ENCODE measurements around the gene GIGYF1. TPM values are rescaled to one million over a fixed set of nuclear protein-coding genes. Genes with fewer than 3 reads are reported as not detected.

Gene GIGYF1
- total and polyA plus RNA-seq, 2 of the 8 experiments (the other 6 are each of a cell fraction or from before 2014, with no cell fraction given) = 24.1 to 99.3 TPM

GRCh38 chr7:100641463-100641859, 52.6 kb downstream of the GIGYF1 start, which contains the start of gene TFR2:
TFR2 (minus strand) TSS chr7:100641552; CDS start chr7:100641509, 43 bp downstream.
- Histone ChIP-seq H3K4me2 (ENCODE audit: insufficient read depth in 1 of 2, low read depth in 2 of 2, low read length in 2 of 2) (peak within 1 kb of the TSS; percentile 7 to 40; a peak in 1 of 4 replicates), H4K5ac (ENCODE audit: insufficient read length, low read depth, low read length) (no peak within 1 kb of the TSS), H4K8ac (ENCODE audit: extremely low read depth, insufficient read depth, low read length) (no peak within 1 kb of the TSS), H3K79me2 (ENCODE audit: control insufficient read depth in 1 of 2, insufficient read depth in 2 of 2, low read length in 2 of 2) (no peaks in the 10 kb centered on the region), H3K79me1 (ENCODE audit: low read depth, low read length) (no peaks in the 10 kb centered on the region; the same call in 1 of the 2 replicates), H3K4me3 (ENCODE audit: extremely low read depth in 1 of 4, insufficient read depth in 2 of 4, low read depth in 3 of 4, low read length in 4 of 4) (no peak within 1 kb of the TSS), H2AK5ac (ENCODE audit: low read depth, low read length) (no peak within 1 kb of the TSS; the same call in 1 of the 2 replicates), H2BK5ac (ENCODE audit: low read depth, low read length) (0 out of 2 replicates have a peak within 1 kb of the TSS, but pooled peaks have one; percentile 24), H4K20me1 (replicated peaks in 1 of 2; ENCODE audit: control insufficient read depth in 1 of 2, insufficient read depth in 2 of 2, low read length in 2 of 2) (no peaks in the 10 kb centered on the region), H3K18ac (ENCODE audit: extremely low read depth, low read length) (no peak within 1 kb of the TSS; the same call in 1 of the 2 replicates), H3K14ac (ENCODE audit: insufficient read length) (no peak within 1 kb of the TSS), H2BK120ac (replicated peaks; ENCODE audit: low read depth, low read length) (no peak within 1 kb of the TSS), H3K27ac (ENCODE audit: low read depth, low read length) (no peak within 1 kb of the TSS), H2BK12ac (ENCODE audit: low read depth, low read length) (peak within 1 kb of the TSS; percentile 50; the same call in 1 of the 2 replicates), H3K27me3 (replicated peaks in 1 of 4; ENCODE audit: control insufficient read depth in 3 of 4, extremely low read depth in 1 of 4, insufficient read depth in 3 of 4, low read length in 3 of 4) (no peaks in the 10 kb centered on the region), H3K4me1 (replicated peaks in 1 of 4; ENCODE audit: control insufficient read depth in 3 of 4, insufficient read depth in 4 of 4, low read length in 3 of 4) (peaks cover 0 to 25% (median 16%) of the 10 kb centered on the region in 4 experiments; a peak in 6 of 7 replicates), H3K23me2 (ENCODE audit: low read depth, low read length) (peaks cover 2% of the 10 kb centered on the region; the same call in 1 of the 2 replicates), H2BK20ac (ENCODE audit: low read length) (no peak within 1 kb of the TSS), H3K56ac (replicated peaks; ENCODE audit: insufficient read length, low read depth, low read length) (no peak within 1 kb of the TSS), H3K9me3 (ENCODE audit: insufficient read depth in 2 of 2, low read depth in 1 of 2, low read length in 1 of 2) (no peaks in the 10 kb centered on the region), H3K4ac (replicated peaks; ENCODE audit: insufficient read length, low read depth, low read length) (no peak within 1 kb of the TSS), H2BK15ac (ENCODE audit: low read length) (no peak within 1 kb of the TSS), H4K91ac (replicated peaks; ENCODE audit: insufficient read length, low read length) (no peak within 1 kb of the TSS), H2AFZ (ENCODE audit: low read length) (no peak within 1 kb of the TSS), H3K36me3 (ENCODE audit: control insufficient read depth in 2 of 4, insufficient read depth in 4 of 4, low read length in 3 of 4) (no peaks in the 10 kb centered on the region), H3K9ac (replicated peaks in 1 of 4; ENCODE audit: extremely low read depth in 1 of 4, low read depth in 3 of 4, low read length in 3 of 4) (no peak within 1 kb of the TSS), H3K23ac (ENCODE audit: insufficient read length) (no peak within 1 kb of the TSS)
- DNase-seq (ENCODE audit: low read depth in 1 of 2, low spot score in 2 of 2) (no peak), FAIRE-seq (no peak)
- 86% methylated on average over 9 of the region's 10 CpGs; no CpG with 5 or more reads in 1 of the 2 experiments for WGBS, 2 experiments (ENCODE audit: extremely low coverage in 1 of 2, insufficient coverage in 1 of 2, insufficient read length in 1 of 2, insufficient replicate concordance in 2 of 2, low coverage in 1 of 2, low lambda C conversion rate in 2 of 2, missing lambda C conversion rate in 1 of 2)
- ChIA-PET CTCF (ENCODE audit: partially characterized antibody) (interaction anchor here (0.9 to 1.9 kb wide), 11 partner anchors 7 to 159 kb away, joined by 3 to 13 read pairs (median 4); no protein-coding TSS in a partner anchor), POLR2A (ENCODE audit: partially characterized antibody) (interaction anchor here (0.6 to 2.0 kb wide), 4 partner anchors 13 to 185 kb away, joined by 3 to 5 read pairs (median 4); partner anchors contain the start of gene ACTL6B)
- no peak for TF ChIP-seq RAD21 (IDR thresholded peaks at IDR 0.05 in 1 of 2, conservative IDR thresholded peaks at IDR 0.05 in 1 of 2; ENCODE audit: low read depth in 2 of 2, low read length in 2 of 2)
- no peak for TF ChIP-seq TBP (IDR thresholded peaks at IDR 0.05; ENCODE audit: low read depth, low read length)
- TF ChIP-seq JUN (IDR thresholded peaks at IDR 0.05; ENCODE audit: low read depth, low read length) = no peak
- TF ChIP-seq MAFK (IDR thresholded peaks at IDR 0.05; ENCODE audit: low read depth, low read length) = no peak
- TF ChIP-seq CHD2 (IDR thresholded peaks at IDR 0.05; ENCODE audit: low read length) = no peak
- no peak for TF ChIP-seq TCF12 (IDR thresholded peaks at IDR 0.05; ENCODE audit: low read depth, low read length)
- no peak for TF ChIP-seq CTCF (IDR thresholded peaks at IDR 0.05; ENCODE audit: control extremely low read depth in 1 of 3, insufficient read depth in 1 of 3, low read depth in 1 of 3, low read length in 3 of 3)
- no peak for TF ChIP-seq EGR1 (IDR thresholded peaks at IDR 0.05; ENCODE audit: borderline replicate concordance, low read depth, low read length)
- no peak for TF ChIP-seq RBBP5 (IDR thresholded peaks at IDR 0.05; ENCODE audit: borderline replicate concordance, low read depth, low read length)
- no peak for TF ChIP-seq CREB1 (IDR thresholded peaks at IDR 0.05)
- no peak for TF ChIP-seq KDM4A (IDR thresholded peaks at IDR 0.05; ENCODE audit: low read depth, low read length, severe bottlenecking)

All from H1 (cell line).